ENCODE data around the gene WDR73.

GRCh38 chr15:84599906-84600305 is 54.2 kb downstream of the WDR73 start:
- TF ChIP-seq CTCF (conservative IDR thresholded peaks at IDR 0.05; ENCODE audit: low read depth, low read length) (no peak), EZH2 (IDR thresholded peaks at IDR 0.05; ENCODE audit: low read length, unreplicated experiment) (no peak)

Measured in PC-3 (cell line).